Measurements from ENCODE around the gene ENKUR.

DNA sequence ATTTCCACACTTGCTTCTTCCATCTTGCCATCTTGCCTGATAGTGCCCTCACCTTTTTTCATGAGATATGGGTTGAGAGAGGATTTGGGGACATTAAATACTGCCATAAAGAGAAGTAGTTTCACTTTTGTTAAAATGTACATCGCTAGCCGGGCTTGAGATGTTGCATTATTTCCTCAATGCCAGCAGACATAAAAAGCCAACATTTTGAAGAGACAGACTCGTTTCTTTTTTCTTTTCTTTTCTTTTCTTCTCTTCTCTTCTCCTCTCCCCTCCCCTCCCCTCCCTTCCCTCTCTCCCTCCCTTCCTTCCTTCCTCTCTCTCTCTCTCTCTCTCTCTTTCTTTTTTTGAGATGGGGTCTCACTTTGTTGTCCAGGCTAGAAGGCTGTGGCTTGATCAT, 17.9 kb downstream of the ENKUR start:
- TF ChIP-seq, protein P1, sequence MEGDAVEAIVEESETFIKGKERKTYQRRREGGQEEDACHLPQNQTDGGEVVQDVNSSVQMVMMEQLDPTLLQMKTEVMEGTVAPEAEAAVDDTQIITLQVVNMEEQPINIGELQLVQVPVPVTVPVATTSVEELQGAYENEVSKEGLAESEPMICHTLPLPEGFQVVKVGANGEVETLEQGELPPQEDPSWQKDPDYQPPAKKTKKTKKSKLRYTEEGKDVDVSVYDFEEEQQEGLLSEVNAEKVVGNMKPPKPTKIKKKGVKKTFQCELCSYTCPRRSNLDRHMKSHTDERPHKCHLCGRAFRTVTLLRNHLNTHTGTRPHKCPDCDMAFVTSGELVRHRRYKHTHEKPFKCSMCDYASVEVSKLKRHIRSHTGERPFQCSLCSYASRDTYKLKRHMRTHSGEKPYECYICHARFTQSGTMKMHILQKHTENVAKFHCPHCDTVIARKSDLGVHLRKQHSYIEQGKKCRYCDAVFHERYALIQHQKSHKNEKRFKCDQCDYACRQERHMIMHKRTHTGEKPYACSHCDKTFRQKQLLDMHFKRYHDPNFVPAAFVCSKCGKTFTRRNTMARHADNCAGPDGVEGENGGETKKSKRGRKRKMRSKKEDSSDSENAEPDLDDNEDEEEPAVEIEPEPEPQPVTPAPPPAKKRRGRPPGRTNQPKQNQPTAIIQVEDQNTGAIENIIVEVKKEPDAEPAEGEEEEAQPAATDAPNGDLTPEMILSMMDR (IDR thresholded peaks at IDR 0.05): no peak
- no peak for TF ChIP-seq POLR2A (IDR thresholded peaks at IDR 0.05)

Measured in thyroid gland (tissue), 4 donors.